Aortic smooth muscle cell (primary cell): Measurements from ENCODE around the gene MPDZ. TPM values are rescaled to one million over a fixed set of nuclear protein-coding genes. Genes with fewer than 3 reads are reported as not detected.

Experiments used
- total RNA-seq: library from RNA; depleted of rRNA; stranded (reverse); fragments of >200 nt; gene quantifications from 2 replicates; pipeline ENCODE4 v1.2.3, GENCODE V29; 2014

Gene MPDZ, protein sequence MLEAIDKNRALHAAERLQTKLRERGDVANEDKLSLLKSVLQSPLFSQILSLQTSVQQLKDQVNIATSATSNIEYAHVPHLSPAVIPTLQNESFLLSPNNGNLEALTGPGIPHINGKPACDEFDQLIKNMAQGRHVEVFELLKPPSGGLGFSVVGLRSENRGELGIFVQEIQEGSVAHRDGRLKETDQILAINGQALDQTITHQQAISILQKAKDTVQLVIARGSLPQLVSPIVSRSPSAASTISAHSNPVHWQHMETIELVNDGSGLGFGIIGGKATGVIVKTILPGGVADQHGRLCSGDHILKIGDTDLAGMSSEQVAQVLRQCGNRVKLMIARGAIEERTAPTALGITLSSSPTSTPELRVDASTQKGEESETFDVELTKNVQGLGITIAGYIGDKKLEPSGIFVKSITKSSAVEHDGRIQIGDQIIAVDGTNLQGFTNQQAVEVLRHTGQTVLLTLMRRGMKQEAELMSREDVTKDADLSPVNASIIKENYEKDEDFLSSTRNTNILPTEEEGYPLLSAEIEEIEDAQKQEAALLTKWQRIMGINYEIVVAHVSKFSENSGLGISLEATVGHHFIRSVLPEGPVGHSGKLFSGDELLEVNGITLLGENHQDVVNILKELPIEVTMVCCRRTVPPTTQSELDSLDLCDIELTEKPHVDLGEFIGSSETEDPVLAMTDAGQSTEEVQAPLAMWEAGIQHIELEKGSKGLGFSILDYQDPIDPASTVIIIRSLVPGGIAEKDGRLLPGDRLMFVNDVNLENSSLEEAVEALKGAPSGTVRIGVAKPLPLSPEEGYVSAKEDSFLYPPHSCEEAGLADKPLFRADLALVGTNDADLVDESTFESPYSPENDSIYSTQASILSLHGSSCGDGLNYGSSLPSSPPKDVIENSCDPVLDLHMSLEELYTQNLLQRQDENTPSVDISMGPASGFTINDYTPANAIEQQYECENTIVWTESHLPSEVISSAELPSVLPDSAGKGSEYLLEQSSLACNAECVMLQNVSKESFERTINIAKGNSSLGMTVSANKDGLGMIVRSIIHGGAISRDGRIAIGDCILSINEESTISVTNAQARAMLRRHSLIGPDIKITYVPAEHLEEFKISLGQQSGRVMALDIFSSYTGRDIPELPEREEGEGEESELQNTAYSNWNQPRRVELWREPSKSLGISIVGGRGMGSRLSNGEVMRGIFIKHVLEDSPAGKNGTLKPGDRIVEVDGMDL (N-terminal part only)
- total RNA-seq = 48.6 and 59.3 TPM in 2 replicates

DNA sequence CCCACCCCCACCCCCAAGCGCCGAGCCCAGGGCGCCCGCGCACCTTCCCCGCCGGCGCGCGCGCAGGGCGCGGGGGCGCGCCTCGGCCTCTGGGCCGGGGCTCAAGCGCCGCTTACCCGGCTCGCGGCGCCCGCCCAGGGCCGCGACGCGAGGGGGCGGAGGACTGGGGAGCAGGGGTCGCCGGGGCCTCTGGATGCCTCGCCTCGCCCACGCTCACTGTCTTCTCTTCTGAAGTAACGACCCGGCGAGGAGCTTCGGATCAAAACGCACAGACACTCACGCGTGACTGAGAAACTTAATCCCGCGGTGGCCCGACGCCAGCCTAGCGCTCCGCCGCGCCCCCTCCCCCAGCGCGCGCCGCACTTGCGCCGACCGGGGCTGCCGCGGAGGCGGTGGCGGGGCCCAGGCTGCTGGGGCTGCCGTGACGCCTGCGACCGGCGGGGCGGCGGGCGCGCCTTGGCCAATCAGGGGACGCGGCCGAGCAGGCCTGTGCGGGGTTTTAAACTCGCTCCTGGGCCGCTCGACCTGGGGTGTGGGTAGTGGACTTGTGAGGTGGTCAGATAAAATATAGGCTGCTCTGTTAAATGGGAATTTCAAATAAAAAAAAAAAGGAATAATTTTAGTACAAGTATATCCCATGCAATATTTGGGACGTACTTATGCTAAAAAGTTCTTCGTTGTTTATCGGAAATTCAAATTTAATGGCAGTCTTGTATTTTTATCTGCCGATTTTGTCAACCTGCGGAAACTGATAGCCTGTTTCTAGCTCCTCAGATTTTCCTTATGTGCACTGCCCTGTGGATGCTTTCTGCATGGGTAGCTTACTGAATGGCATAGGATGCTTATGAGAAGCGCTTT is at the start of gene MPDZ:
TSS of gene MPDZ (minus strand) at position 409 of the 858 bp plus-strand sequence. CDS start 29,377 bp downstream, outside the sequence.

